Smooth muscle cell (in vitro differentiated cells): ENCODE data around the gene PTK7. TPM values are rescaled to one million over a fixed set of nuclear protein-coding genes. Genes with fewer than 3 reads are reported as not detected.

Experiments used
- DNase-seq: peaks from one replicate; lab custom pipeline; 2025; ENCODE audit not compliant: unreplicated experiment; lab: John Stamatoyannopoulos, UW
- H2AFZ ChIP-seq: fragments of 200-600 bp; sonication (generic); 2 replicates; pipeline ENCODE4 v1.6.0; 2016; ENCODE audit warnings: antibody characterized with exemption, low read depth, mild to moderate bottlenecking
- H3F3A ChIP-seq: fragments of 200-600 bp; sonication (generic); 2 replicates; pipeline ENCODE4 v1.6.0; 2017; ENCODE audit warnings: antibody characterized with exemption, low read depth
- H3K27ac ChIP-seq: fragments of 200-600 bp; sonication (generic); 2 replicates; pipeline ENCODE4 v1.5.1; 2016; ENCODE audit warnings: low read depth, mild to moderate bottlenecking
- H3K27me3 ChIP-seq: fragments of 200-600 bp; sonication (generic); 2 replicates; pipeline ENCODE4 v1.6.1; 2016; ENCODE audit warnings: low read depth, mild to moderate bottlenecking
- H3K36me3 ChIP-seq: fragments of 200-600 bp; sonication (generic); 2 replicates; pipeline ENCODE4 v1.5.1; 2016; ENCODE audit warnings: low read depth
- H3K4me1 ChIP-seq: fragments of 200-600 bp; sonication (generic); 2 replicates; pipeline ENCODE4 v1.5.1; 2016; ENCODE audit warnings: low read depth
- H3K4me2 ChIP-seq: fragments of 200-600 bp; sonication (generic); 2 replicates; pipeline ENCODE4 v1.6.0; 2016; ENCODE audit warnings: mild to moderate bottlenecking
- H3K4me3 ChIP-seq: fragments of 200-600 bp; sonication (generic); 2 replicates; pipeline ENCODE4 v1.5.1; 2016; ENCODE audit warnings: mild to moderate bottlenecking
- H3K79me2 ChIP-seq: fragments of 200-600 bp; sonication (generic); 2 replicates; pipeline ENCODE4 v1.6.0; 2016; ENCODE audit warnings: low read depth, mild to moderate bottlenecking
- H3K9ac ChIP-seq: fragments of 200-600 bp; sonication (generic); 2 replicates; pipeline ENCODE4 v1.6.0; 2016; ENCODE audit warnings: low read depth
- H3K9me3 ChIP-seq: fragments of 200-600 bp; sonication (generic); replicated peaks from 2 replicates; pipeline ENCODE4 v1.5.1; 2016; ENCODE audit warnings: low read depth
- H4K20me1 ChIP-seq: fragments of 200-600 bp; sonication (generic); 2 replicates; pipeline ENCODE4 v1.6.0; 2016; ENCODE audit warnings: low read depth
- CTCF ChIP-seq: fragments of 200-600 bp; sonication (generic); IDR thresholded peaks from 2 replicates; pipeline ENCODE4 v1.5.1; 2017; ENCODE audit warnings: borderline replicate concordance, mild to moderate bottlenecking, antibody characterized with exemption; ENCODE audit not compliant: insufficient read depth, poor library complexity, severe bottlenecking
- WGBS: methylation state at CpG from one replicate; pipeline ENCODE4 v1.1.7; 2016; ENCODE audit warnings: low lambda C conversion rate; 5-methylcytosine and 5-hydroxymethylcytosine counted together
- polyA plus RNA-seq: library from polyadenylated mRNA; unstranded; fragments of >200 nt; fragmentation: Nextera tagmentation; extraction: Ambion mirVana; gene quantifications from 2 replicates; pipeline ENCODE4 v1.2.1, GENCODE V29; 2016
- total RNA-seq: library from RNA; depleted of rRNA; stranded (reverse); fragments of >200 nt; gene quantifications from 2 replicates; pipeline ENCODE4 v1.2.3, GENCODE V29; 2014

PTK7 gene
- total and polyA plus RNA-seq, 2 experiments from 2014 or later = 376 to 598 TPM

- peaks cover 25% of the 10 kb centered on the region for H3F3A ChIP-seq
- TF ChIP-seq CTCF = no peak
- peaks cover 25% of the 10 kb centered on the region for H3K79me2 ChIP-seq
- 96% methylated on average over 20 of the region's 20 CpGs for WGBS
- peaks cover 13% of the 10 kb centered on the region for H3K4me1 ChIP-seq
- H3K9ac ChIP-seq = no peak overlapping the region
- DNase-seq = no peak
- peaks cover 4% of the 10 kb centered on the region for H3K36me3 ChIP-seq
- no peaks in the 10 kb centered on the region for H3K9me3 ChIP-seq
- H3K27me3 ChIP-seq = no peaks in the 10 kb centered on the region
- H2AFZ ChIP-seq = no peak overlapping the region
- H3K27ac ChIP-seq = no peak overlapping the region
- no peak overlapping the region for H3K4me3 ChIP-seq
- peaks cover 6% of the 10 kb centered on the region for H4K20me1 ChIP-seq
- no peak overlapping the region for H3K4me2 ChIP-seq
Measured at GRCh38 chr6:43178951-43179830, 103.1 kb downstream of the PTK7 start.

GRCh38 chr6:43180058-43180457, 103.9 kb downstream of the PTK7 start:
- H4K20me1 ChIP-seq = peaks cover 3% of the 10 kb centered on the region
- H3K27me3 ChIP-seq = no peaks in the 10 kb centered on the region
- H3K4me3 ChIP-seq = no peak overlapping the region
- H3K4me1 ChIP-seq = peaks cover 9% of the 10 kb centered on the region
- H3K27ac ChIP-seq = peak overlapping the region; percentile 15
- no peak overlapping the region for H2AFZ ChIP-seq
- H3K9ac ChIP-seq = no peak overlapping the region
- no peak for TF ChIP-seq CTCF
- H3K79me2 ChIP-seq = peaks cover 23% of the 10 kb centered on the region
- no peaks in the 10 kb centered on the region for H3K9me3 ChIP-seq
- peaks cover 21% of the 10 kb centered on the region for H3F3A ChIP-seq
- H3K36me3 ChIP-seq = peaks cover 4% of the 10 kb centered on the region
- 88% methylated on average over 6 of the region's 7 CpGs for WGBS
- DNase-seq = no peak
- no peak overlapping the region for H3K4me2 ChIP-seq

- H3K9me3 ChIP-seq = no peaks in the 10 kb centered on the region
- no peak overlapping the region for H3K9ac ChIP-seq
- H3K4me2 ChIP-seq = peak overlapping the region; percentile 84
- no peak overlapping the region for H2AFZ ChIP-seq
- DNase-seq = no peak
- H3K4me1 ChIP-seq = peaks cover 7% of the 10 kb centered on the region
- TF ChIP-seq CTCF = no peak
- 52% methylated on average over 5 of the region's 5 CpGs for WGBS
- H3F3A ChIP-seq = peaks cover 17% of the 10 kb centered on the region
- H3K4me3 ChIP-seq = no peak overlapping the region
- no peaks in the 10 kb centered on the region for H4K20me1 ChIP-seq
- H3K27me3 ChIP-seq = no peaks in the 10 kb centered on the region
- peak overlapping the region; percentile 68 for H3K27ac ChIP-seq
- H3K79me2 ChIP-seq = peaks cover 14% of the 10 kb centered on the region
- H3K36me3 ChIP-seq = peaks cover 4% of the 10 kb centered on the region
Measured at GRCh38 chr6:43180985-43181384, 104.9 kb downstream of the PTK7 start.

GRCh38 chr6:43181621-43181941, 105.5 kb downstream of the PTK7 start:
- Histone ChIP-seq H3K36me3 (peaks cover 3% of the 10 kb centered on the region), H3K9ac (peak overlapping the region; percentile 69), H3K4me1 (peaks cover 7% of the 10 kb centered on the region), H4K20me1 (no peaks in the 10 kb centered on the region), H3K4me3 (peak overlapping the region; percentile 84), H2AFZ (no peak overlapping the region), H3K9me3 (no peaks in the 10 kb centered on the region), H3F3A (peaks cover 17% of the 10 kb centered on the region), H3K79me2 (peaks cover 8% of the 10 kb centered on the region), H3K4me2 (peak overlapping the region; percentile 84), H3K27me3 (no peaks in the 10 kb centered on the region), H3K27ac (peak overlapping the region; percentile 68)
- no peak for DNase-seq
- 29% methylated on average over 9 of the region's 9 CpGs for WGBS
- TF ChIP-seq CTCF = no peak
